HepG2 (cell line): ENCODE measurements around the gene CYP27B1. TPM values are rescaled to one million over a fixed set of nuclear protein-coding genes. Genes with fewer than 3 reads are reported as not detected.

Experiments
- ARHGAP35 ChIP-seq: sonication (generic); formaldehyde crosslinking; IDR thresholded peaks from 2 replicates; pipeline ENCODE4 v1.9.0; 2022; ENCODE audit warnings: mild to moderate bottlenecking, inconsistent platforms, moderate library complexity, missing genetic modification reagents, borderline replicate concordance
- CCAR2 ChIP-seq: fragments of 200-400 bp; formaldehyde crosslinking; optimal IDR thresholded peaks from 2 replicates; pipeline ENCODE3; 2018; ENCODE audit warnings: low read depth, mild to moderate bottlenecking, low read length, moderate library complexity
- E2F1 ChIP-seq: sonication (generic); formaldehyde crosslinking; IDR thresholded peaks from 2 replicates; pipeline ENCODE4 v1.5.0; 2020; ENCODE audit warnings: missing genetic modification reagents
- FOSL2 ChIP-seq: sonication (generic); formaldehyde crosslinking; IDR thresholded peaks from 2 replicates; pipeline ENCODE4 v1.4.0; 2020; ENCODE audit warnings: missing genetic modification reagents
- HMG20B ChIP-seq: conservative IDR thresholded peaks from 2 replicates; pipeline ENCODE4 v1.6.1; 2016; ENCODE audit warnings: missing genetic modification reagents, missing compliant biosample characterization
- IKZF4 ChIP-seq: sonication (generic); formaldehyde crosslinking; IDR thresholded peaks from 2 replicates; pipeline ENCODE4 v1.5.1; 2020; ENCODE audit warnings: borderline replicate concordance, mild to moderate bottlenecking, low read depth, missing genetic modification reagents; ENCODE audit errors: not compliant biosample characterization
- SMAD1 ChIP-seq: sonication (generic); formaldehyde crosslinking; IDR thresholded peaks from 2 replicates; pipeline ENCODE4 v1.4.0; 2020; ENCODE audit warnings: missing genetic modification reagents, low read depth, mild to moderate bottlenecking, borderline replicate concordance
- TCF7L2 ChIP-seq: IDR thresholded peaks from 2 replicates; pipeline ENCODE4 v1.6.1; 2011; ENCODE audit warnings: mild to moderate bottlenecking, low read depth, low read length, moderate library complexity
- TFAP4 ChIP-seq: sonication (generic); IDR thresholded peaks from 2 replicates; pipeline ENCODE4 v1.6.1; 2016; ENCODE audit warnings: low read depth, borderline replicate concordance
- ZKSCAN8 ChIP-seq: IDR thresholded peaks from 2 replicates; pipeline ENCODE4 v1.6.1; 2016; ENCODE audit warnings: borderline replicate concordance, missing genetic modification reagents, missing compliant biosample characterization
- ZNF12 ChIP-seq: sonication (generic); formaldehyde crosslinking; IDR thresholded peaks from 2 replicates; pipeline ENCODE4 v1.5.0; 2020; ENCODE audit warnings: missing genetic modification reagents
- ZNF605 ChIP-seq: sonication (generic); formaldehyde crosslinking; IDR thresholded peaks from 2 replicates; pipeline ENCODE4 v1.8.0; 2022; ENCODE audit warnings: mild to moderate bottlenecking, missing genetic modification reagents
- ZNF691 ChIP-seq: sonication (generic); formaldehyde crosslinking; IDR thresholded peaks from 2 replicates; pipeline ENCODE4 v1.4.0; 2020; ENCODE audit warnings: missing genetic modification reagents, low read depth, mild to moderate bottlenecking, borderline replicate concordance
- ZNF776 ChIP-seq: sonication (generic); formaldehyde crosslinking; IDR thresholded peaks from 2 replicates; pipeline ENCODE4 v1.4.0; 2020; ENCODE audit warnings: mild to moderate bottlenecking, missing genetic modification reagents
- ZNF891 ChIP-seq: sonication (generic); formaldehyde crosslinking; IDR thresholded peaks from 2 replicates; pipeline ENCODE4 v1.5.0; 2020; ENCODE audit warnings: mild to moderate bottlenecking, missing genetic modification reagents
- polyA plus RNA-seq, 8 experiments: library from polyadenylated mRNA; depleted of rRNA in 3 of 8; stranded (reverse) in 7 of 8; unstranded in 1 of 8; fragments of >200 nt; fragmentation: Illumina TruSeq in 4 of 8; extraction: Trizol in 4 of 8; gene quantifications; 2 replicates each; pipeline versions ENCODE4 v1.2.1 to v1.2.3, GENCODE V29; 2011 to 2016; ENCODE audit warnings: low read depth in 4 of 8, missing spikeins in 1 of 8, mixed read lengths in 1 of 8; ENCODE audit not compliant: insufficient read depth in 1 of 8
- total RNA-seq, 5 experiments: library from RNA; depleted of rRNA; stranded (reverse); fragments of >200 nt; fragmentation: Illumina TruSeq; extraction: Trizol; gene quantifications; 2 replicates each; pipeline ENCODE4 v1.2.3, GENCODE V29; 2016; ENCODE audit warnings: low read depth in 1 of 5
- TF ChIP-seq, protein P1 (sequence below): sonication (generic); formaldehyde crosslinking; IDR thresholded peaks from 2 replicates; pipeline ENCODE4 v1.8.1; 2022; ENCODE audit warnings: low read depth, mild to moderate bottlenecking, missing genetic modification reagents
- TF ChIP-seq, protein P2 (sequence below): sonication (generic); formaldehyde crosslinking; IDR thresholded peaks from 2 replicates; pipeline ENCODE4 v1.4.0; 2020; ENCODE audit warnings: mild to moderate bottlenecking, missing genetic modification reagents
- TF ChIP-seq, protein P3 (sequence below): IDR thresholded peaks from 2 replicates; pipeline ENCODE4 v1.6.1; 2016; ENCODE audit warnings: missing compliant biosample characterization, missing genetic modification reagents, borderline replicate concordance
- TF ChIP-seq, protein P4 (sequence below): sonication (generic); formaldehyde crosslinking; IDR thresholded peaks from 2 replicates; pipeline ENCODE4 v1.5.0; 2020; ENCODE audit warnings: missing genetic modification reagents, mild to moderate bottlenecking, borderline replicate concordance

CYP27B1 gene
- total and polyA plus RNA-seq, 2 of the 13 experiments (the other 11 are each of a cell fraction or from before 2014, with no cell fraction given): 2.3 to 3.0 TPM

DNA sequence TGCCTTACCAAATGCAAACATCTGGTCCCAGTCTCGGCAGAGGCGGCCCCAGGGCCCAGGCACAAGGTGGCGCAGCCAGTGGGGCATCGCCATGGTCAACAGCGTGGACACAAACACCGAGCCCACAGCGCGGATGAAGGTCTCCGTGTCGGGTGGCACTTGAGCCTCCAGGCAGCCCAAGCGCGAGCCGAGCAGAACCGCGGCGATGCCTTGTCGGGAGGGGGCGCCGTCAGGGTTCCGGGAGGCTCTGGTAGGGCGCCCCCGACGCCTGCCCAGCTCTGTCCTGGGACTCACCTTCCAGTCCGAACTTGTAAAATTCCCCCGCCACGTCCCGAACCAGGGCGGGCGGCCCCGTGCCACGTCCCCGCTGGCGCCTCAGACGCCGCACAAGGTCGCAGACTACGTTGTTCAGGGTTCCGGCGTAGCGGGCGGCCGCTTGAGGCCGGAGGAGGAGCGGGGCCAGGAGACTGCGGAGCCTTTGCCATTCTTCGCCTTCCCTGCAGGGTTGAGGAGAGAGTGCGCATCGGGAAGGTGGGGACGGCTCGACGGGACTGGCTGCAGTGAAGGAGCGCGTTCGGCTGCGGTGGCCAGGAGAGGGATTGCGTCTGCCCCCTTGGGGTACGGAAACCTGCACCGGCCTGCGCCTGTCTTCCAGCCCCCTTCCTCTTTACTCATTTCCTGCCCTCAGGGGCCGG is 1.7 kb downstream of the CYP27B1 start (continued):
- TF ChIP-seq ARHGAP35 (CRISPR knock-in tag): no peak
- no peak for TF ChIP-seq ZNF12 (CRISPR knock-in tag)
- TF ChIP-seq E2F1 (CRISPR knock-in tag): no peak
- no peak for TF ChIP-seq TCF7L2
- TF ChIP-seq, protein P1, sequence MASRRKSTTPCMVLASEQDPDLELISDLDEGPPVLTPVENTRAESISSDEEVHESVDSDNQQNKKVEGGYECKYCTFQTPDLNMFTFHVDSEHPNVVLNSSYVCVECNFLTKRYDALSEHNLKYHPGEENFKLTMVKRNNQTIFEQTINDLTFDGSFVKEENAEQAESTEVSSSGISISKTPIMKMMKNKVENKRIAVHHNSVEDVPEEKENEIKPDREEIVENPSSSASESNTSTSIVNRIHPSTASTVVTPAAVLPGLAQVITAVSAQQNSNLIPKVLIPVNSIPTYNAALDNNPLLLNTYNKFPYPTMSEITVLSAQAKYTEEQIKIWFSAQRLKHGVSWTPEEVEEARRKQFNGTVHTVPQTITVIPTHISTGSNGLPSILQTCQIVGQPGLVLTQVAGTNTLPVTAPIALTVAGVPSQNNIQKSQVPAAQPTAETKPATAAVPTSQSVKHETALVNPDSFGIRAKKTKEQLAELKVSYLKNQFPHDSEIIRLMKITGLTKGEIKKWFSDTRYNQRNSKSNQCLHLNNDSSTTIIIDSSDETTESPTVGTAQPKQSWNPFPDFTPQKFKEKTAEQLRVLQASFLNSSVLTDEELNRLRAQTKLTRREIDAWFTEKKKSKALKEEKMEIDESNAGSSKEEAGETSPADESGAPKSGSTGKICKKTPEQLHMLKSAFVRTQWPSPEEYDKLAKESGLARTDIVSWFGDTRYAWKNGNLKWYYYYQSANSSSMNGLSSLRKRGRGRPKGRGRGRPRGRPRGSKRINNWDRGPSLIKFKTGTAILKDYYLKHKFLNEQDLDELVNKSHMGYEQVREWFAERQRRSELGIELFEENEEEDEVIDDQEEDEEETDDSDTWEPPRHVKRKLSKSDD (CRISPR knock-in tag): 0 out of 2 replicates have a peak, but pooled peaks have one; percentile 40
- no peak for TF ChIP-seq ZNF691 (CRISPR knock-in tag)
- no peak for TF ChIP-seq FOSL2 (CRISPR knock-in tag)
- TF ChIP-seq ZNF605: peak; percentile 66; the same call in 1 of the 2 replicates
- no peak for TF ChIP-seq CCAR2
- TF ChIP-seq TFAP4: no peak
- 0 out of 2 replicates have a peak, but pooled peaks have one; percentile 28 for TF ChIP-seq HMG20B (CRISPR knock-in tag)
- TF ChIP-seq IKZF4 (CRISPR knock-in tag): no peak
- peak; percentile 78 for TF ChIP-seq ZNF891 (CRISPR knock-in tag)
- TF ChIP-seq ZNF776 (CRISPR knock-in tag): peak; percentile 39; the same call in 1 of the 2 replicates
- TF ChIP-seq, protein P2, sequence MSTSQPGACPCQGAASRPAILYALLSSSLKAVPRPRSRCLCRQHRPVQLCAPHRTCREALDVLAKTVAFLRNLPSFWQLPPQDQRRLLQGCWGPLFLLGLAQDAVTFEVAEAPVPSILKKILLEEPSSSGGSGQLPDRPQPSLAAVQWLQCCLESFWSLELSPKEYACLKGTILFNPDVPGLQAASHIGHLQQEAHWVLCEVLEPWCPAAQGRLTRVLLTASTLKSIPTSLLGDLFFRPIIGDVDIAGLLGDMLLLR (CRISPR knock-in tag): no peak
- TF ChIP-seq, protein P3, sequence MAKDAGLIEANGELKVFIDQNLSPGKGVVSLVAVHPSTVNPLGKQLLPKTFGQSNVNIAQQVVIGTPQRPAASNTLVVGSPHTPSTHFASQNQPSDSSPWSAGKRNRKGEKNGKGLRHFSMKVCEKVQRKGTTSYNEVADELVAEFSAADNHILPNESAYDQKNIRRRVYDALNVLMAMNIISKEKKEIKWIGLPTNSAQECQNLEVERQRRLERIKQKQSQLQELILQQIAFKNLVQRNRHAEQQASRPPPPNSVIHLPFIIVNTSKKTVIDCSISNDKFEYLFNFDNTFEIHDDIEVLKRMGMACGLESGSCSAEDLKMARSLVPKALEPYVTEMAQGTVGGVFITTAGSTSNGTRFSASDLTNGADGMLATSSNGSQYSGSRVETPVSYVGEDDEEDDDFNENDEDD (CRISPR knock-in tag): peak; percentile 42; the same call in 1 of the 2 replicates
- TF ChIP-seq, protein P4, sequence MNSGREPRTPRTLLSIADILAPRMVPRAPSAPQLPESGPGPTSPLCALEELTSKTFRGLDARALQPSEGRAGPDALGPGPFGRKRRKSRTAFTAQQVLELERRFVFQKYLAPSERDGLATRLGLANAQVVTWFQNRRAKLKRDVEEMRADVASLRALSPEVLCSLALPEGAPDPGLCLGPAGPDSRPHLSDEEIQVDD (CRISPR knock-in tag): no peak
- no peak; the same call in 1 of the 2 replicates for TF ChIP-seq ZKSCAN8 (CRISPR knock-in tag)
- no peak for TF ChIP-seq SMAD1
